ENCODE measurements around the gene NABP2.
"Not testable (repeated sequence)": the region's sequence is repeated elsewhere in the genome, so short reads cannot be mapped to it uniquely, and the experiment has no call there.

Gene NABP2

DNA sequence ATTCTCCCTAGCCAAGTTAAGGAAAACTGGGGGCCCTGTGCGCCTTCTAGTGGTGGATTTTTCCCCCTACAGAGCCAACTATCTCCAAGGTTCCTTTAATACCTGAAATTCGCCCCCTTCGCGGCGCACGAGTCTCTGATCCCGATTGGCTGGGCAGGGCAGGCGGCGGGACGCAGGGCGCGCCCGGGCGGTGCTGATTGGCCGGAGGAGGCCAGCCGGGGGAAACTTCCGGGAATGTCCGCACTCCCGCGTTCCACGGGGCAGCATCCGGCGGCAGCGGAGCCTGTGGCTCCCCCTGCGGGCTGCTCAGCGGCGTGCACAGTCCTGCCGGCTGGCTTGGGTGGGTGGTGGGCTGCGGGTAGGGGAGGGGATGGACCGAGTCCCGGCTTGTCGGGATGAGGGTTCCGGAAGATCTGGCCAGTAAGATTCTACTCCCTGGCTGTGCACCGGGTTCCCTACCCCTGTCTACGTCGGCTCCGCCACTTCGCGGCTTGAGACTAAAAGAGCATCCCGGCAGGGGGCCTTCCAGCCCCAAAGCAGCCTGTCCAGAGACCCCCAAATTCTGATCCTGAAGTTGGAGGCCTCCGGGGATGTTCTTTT is at the start of gene NABP2:
Gene NABP2 (plus strand): TSS at position 241 of the 600 bp plus-strand sequence. CDS start 515 bp downstream, outside the sequence.
- DNase-seq = peak; percentile 85

DNA sequence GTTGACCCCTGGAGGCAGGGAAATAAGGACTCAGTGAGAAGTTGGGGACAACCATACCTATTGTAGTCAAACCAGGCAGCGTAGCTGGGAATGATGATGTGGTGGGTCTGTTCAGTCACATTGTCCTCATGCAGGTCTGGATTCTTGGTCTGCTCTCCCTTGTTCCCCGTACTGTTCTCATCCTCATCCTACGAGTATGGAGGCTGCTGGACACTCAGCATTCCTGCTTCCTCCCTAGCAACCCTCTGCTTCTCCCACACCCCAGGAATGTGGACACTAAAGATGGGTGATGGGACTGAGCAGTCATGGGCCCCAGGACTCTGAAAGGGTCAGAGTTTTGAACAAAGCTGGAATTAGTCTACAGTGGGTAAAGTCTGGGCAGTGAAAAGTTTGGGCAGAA is 45.8 kb upstream of the NABP2 start:
- DNase-seq = no peak

DNA sequence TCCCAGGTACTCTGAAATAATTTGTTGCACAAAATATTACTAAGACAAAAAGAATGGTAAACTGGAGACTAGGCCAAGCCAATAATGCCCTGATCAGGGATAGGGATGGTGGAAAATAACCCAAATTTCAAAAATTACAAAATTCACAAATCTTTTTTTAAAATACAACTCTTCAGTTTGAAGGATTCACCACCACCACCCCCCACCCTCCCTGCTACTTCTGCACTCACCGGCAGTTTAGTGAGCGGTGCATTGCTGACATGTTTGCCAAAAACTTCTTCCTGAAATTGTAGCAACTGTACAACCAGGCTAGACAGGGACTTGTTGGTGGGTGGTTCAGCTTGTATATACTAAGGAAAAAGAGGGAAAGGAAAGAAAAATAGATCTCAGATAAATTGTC is 37.2 kb upstream of the NABP2 start:
- DNase-seq = no peak

DNA sequence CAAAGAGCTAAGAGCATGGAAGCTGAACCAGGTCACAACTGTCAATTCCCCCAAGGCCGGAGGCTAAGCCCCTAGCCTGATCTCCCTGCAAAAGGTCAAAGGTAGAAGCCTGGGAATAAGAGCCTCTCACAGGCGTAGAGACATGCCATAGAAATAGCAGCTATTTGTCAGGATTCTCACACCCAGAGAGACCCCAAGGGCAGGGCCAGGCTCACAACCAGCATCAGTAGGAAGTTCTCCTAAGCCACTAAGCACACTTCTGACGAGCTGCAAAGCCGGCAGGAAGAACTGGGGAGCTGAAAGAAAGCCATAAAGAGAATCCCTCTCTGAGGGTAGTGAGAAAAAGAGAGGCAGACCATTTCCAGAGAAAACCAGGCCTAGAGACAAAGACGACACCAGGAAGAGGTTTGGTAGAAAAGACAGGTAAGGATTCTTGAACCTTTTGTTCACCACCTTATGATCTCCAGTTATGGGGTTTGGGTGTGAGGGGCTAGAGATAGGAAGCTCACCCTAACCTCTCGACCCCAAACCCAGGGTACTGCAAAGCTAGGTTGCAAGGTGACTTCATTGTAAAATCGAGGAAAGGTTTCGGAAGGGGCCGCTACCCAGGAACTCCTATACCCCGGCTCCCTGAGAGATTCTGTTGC is 35.9 kb upstream of the NABP2 start:
- DNase-seq = no peak

DNA sequence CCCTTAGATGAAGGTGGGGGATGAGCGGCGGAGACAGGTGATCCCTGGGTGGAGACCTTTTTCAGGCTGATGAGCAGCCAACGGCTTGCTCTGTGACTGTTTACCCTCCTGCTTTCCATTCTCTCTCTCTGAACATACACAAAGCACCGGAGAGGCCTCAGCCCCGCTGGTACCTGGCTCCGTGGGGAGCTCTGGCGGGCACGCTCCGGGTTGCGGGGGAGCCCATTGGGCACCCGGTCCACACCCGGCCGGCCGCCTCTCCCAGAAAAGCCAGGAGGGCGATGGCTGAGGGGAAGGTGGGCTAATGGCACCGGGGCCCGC is 35.4 kb upstream of the NABP2 start:
- no peak for DNase-seq

DNA sequence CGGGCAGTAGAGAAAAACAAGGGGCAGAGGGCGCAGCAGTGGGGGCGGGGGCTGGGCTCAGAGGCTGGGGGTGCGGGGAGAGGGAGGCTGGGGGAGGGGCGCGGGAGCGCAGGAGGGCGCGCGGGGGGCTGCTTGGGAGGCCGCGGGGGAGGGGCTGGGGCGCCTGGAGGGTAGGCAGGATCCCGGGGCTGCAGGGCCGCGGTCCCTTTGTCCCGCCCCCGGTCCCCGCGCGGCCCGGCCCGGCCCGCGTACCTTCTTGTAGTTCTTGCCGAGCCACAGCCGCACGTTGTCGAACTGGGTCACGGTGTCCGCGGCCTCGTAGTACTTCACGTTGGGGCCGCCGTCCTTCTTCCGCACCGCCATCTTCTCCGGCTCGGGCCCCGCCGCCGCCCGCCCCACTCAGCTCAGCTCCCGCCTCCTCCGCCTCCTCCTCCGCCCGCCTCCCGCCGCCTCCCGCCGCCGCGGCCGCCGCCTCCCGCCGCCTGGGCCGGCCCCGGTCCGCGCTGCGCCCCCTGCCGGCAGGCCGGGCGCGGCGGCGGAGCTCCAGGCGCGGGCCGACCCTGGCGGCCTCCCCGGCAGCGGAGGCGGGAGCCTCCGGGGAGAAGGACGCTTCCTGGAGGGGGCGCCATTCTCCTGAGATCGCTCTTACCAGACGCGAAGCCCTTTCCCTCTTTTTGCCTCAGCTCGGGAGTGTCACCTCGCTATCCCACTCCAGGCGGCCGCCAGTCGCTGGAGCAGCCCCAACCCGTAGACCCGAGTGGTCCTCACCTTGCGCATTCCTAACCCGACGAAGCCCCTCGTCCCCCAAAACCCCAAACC is 34.8 kb upstream of the NABP2 start, which contains the start of gene SMARCC2:
Gene SMARCC2 (minus strand): TSS at position 385 of the 819 bp plus-strand sequence. CDS start 22 bp downstream, at position 363.
- DNase-seq = peak; percentile 53

DNA sequence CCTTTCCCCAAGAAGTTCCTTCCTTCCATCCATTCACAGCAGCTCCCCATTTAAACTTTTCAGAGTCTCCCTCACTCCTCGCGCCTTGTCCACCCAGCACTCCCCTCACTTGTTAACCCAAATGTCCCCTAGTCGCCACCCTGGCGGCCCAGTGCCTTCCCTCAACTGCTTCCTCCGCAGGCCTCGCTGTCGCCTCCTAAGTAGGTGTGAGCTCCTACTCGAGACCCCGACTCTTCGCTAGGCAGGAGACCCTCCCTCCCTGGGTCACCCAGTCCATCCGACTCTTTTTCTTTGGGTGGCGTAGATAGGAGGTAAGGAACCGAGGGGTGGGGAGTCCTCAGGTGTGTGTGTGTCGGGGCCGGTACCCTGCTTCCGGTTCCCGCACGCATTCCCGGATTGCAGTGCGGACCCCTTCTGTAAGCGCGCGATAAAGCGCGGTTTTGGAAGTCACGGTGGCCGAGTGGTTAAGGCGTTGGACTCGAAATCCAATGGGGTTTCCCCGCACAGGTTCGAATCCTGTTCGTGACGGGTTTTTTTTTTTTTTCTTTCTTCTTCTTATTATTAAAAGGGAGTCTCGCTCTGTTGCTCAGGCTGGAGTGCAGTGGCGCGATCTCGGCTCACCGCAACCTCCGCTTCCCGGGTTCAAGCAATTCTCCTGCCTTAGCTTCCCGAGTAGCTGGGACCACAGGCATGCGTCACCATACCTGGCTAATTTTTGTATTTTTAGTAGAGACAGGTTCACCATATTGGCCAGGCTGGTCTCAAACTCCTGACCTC is 34.0 kb upstream of the NABP2 start:
- peak; percentile 65 for DNase-seq

DNA sequence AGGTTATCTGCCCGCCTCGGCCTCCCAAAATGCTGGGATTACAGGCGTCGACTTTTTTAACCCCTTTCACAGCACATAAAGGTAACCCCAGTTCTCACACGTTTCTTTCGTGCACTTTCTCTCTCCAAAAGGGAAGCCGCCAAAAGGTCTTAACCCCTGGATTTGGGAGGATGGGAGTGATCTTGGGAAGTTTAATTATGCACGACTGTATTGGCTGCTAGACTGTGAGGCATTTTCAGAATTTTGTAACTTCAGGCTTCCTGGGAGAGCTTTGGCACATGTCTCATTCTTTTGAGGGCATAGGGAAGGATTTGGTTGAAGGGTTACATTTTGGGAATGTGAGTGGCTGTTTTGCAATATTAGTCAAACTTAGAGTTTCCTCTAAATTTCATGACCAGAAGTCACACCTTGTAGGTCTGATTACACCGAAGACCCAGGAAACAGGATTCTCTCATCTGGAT is 33.4 kb upstream of the NABP2 start:
- no peak for DNase-seq

DNA sequence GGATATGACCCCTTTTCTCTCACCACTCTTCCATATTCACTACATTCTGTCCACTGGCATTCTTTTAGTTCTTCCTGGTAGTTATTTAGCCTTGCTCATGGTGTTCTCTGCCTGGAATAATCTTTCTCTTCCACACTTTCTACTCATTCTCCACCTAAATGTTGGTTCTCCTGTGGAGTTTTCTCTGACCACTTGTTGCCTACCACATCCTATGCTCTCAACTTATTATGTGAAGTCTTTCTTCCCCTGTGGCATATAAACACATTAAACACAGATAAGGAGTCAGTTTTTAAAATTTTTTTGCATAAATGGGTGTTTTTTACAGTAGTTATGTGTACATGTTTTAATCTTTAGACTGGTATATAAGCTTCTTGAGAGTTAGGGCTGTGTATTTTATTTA is 31.6 kb upstream of the NABP2 start:
- DNase-seq = no peak

DNA sequence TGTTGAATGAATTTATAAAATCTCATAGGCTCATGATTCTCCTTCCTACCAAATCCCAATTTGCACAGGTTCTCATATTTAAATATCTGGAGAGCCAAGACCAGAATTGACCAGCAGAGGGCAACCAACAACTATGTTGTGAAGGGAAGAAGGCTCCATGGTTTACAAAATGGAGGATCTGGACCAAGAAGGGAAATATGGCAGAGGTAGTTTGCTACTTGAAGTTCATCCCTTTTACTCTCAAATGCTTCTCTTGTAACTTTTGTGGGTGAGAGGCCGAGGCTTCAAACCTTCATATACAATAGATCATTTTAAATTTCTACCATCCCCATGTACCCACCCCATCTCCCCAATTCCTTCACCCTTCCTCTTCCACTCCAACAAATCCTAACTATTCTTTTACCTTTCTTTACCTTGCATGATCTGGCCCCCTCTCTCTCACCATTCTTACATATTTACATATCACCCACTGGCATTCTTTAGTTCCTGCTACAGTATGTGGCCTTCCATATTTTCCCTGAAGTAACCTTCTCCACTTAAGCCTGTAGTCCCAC is 31.0 kb upstream of the NABP2 start:
- DNase-seq = peak; percentile 71

DNA sequence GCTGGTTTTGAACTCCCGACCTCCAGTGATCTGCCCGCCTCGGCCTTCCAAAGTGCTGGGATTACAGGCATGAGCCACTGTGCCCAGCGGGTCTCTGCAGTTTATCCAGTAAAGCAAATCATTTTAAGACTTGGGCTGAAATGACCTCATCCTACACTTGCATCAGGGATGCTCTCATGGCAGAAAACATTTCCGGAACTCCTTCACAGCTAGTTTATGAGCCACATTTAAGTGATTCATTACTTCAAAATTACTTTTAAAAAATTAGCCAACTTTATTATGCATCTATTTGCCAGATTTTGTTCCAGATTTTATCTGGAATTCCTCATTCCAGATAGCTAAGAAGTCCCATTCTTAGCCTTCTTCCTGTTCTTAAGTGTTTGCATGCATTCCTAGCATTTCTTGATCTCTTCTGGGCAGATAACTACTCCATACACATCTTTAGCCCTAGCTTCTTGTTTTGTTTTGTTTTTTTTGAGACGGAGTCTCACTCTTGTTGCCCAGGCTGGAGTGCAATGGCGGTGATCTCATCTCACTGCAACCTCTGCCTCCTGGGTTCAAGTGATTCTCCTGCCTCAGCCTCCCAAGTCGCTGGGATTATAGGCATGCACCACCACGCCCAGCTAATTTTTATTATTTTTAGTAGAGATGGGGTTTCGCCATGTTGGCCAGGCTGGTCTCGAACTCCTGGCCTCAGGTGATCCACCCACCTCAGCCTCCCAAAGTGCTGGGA is 27.2 kb upstream of the NABP2 start:
- not testable (repeated sequence) for DNase-seq

DNA sequence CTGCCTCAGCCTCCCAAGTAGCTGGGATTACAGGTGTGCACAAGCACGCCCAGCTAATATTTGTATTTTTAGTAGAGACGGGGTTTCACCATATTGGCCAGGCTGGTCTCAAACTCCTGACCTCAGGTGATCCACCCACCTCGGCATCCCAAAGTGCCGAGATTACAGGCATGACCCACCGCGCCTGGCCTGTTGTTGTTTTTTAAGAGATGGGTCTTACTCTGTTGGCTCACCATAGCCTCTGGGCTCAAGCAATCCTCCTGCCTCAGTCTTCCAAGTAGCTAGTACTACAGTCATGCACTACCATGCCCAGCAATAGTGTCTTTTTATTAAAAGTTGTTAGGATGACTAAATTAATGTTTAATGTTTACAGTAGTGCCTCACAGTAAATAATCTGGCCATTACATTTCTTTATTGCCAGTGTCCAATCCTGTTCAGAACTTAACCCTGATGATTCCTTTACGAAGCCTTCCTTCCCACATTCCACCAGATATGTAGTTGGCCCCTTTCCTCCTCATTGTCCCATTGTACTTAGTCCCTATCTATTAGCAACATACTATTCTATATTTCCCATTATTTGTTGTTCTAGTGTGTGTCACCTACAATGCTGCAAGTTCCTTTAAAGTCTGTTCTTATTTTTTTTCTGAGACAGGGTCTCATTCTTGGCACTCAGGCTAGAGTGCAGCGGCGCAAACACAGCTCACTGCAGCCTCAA is 26.1 kb upstream of the NABP2 start:
- DNase-seq = no peak

DNA sequence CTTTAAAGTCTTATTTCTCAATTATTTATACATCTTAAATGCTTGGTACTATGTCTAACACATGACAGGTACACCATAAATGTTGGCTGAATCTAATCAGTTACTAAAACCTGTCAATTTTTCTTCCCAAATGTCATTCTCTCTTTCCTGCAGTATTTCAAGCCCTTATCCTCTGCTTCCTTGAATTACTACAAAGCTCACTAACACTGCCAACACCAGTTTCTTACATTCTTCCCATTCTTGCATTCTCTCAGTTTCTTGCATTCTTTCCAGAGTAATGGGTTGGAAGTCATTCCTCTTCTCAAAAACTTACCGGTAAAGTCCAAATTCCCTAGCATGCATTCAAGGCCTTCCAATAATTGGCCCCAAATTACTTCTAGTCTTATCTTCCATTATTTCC is 25.3 kb upstream of the NABP2 start:
- DNase-seq = no peak

DNA sequence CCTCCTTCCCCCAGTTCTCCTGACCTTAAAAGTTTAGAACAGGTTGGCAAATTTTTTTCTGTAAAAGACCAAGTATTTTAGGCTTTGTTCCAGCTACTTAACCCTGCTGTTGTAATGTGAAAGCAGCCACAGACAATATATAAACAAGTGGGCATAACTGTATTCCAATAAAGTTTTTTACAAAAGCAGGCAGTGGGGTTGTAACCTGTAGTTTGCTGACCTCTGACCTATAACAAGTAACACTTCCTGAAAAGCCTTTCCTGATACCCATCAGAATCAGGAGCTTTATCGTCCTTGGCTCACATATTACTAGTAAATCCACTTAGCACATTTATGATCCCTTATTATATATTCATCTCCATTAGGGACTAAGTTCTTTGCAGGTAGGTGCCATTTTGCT is 21.8 kb upstream of the NABP2 start:
- no peak for DNase-seq

DNA sequence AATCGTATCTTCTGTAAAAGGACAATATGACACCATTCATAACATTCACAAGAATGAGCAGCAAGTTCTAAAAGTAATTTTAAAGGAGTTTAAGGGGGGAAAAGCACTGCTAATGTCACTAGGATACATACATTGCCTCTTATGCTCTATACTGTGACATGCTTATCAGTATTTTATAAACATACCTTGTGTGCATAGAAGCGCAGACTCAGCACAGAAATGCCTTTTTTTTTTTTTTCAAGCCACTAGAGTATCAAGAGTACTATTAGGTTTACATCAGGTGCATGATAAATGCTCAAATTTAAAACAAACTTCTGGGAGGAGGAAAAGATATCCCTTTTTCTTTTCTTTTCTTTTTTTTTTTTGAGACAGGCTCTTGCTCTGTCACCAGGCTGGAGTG is 21.3 kb upstream of the NABP2 start:
- no peak for DNase-seq

DNA sequence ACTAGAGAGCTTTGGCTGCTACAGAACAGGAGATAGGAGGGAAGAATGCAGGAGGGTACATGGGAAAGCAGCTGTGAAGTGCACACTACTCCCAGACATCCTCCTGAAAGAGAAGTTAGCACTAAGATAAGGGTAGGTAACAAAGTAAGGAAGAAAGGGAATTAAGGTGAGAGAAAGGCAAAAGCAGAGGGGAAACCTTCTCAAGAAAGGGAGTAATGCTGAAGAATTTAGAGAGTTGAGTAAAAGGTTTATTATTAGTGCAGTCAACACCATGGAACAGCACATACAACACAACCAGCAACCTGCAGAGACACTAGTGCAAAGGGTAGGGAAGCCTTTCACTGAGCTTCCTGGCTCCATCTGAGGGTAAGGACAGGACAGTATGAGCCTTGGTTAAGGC is 19.9 kb upstream of the NABP2 start:
- no peak for DNase-seq

DNA sequence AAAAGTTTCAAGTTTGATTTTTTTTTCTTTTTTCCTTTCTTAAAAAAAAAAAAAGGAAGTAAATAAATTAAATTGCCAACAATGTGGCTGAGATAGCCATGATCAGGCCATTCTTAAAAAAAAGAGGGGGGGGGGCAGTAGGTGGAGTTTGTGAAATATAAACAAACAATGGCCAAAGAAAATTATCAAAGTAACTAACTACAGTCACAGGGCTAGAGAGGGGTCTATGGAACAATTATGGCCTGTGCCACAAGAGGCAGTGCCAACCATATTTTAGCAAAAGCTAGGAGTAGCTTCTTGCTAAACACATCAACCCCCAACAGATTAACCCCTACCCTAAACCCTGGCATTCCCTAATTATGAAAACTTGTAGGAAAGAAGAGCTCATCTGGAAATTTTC is 18.7 kb upstream of the NABP2 start:
- no peak for DNase-seq

DNA sequence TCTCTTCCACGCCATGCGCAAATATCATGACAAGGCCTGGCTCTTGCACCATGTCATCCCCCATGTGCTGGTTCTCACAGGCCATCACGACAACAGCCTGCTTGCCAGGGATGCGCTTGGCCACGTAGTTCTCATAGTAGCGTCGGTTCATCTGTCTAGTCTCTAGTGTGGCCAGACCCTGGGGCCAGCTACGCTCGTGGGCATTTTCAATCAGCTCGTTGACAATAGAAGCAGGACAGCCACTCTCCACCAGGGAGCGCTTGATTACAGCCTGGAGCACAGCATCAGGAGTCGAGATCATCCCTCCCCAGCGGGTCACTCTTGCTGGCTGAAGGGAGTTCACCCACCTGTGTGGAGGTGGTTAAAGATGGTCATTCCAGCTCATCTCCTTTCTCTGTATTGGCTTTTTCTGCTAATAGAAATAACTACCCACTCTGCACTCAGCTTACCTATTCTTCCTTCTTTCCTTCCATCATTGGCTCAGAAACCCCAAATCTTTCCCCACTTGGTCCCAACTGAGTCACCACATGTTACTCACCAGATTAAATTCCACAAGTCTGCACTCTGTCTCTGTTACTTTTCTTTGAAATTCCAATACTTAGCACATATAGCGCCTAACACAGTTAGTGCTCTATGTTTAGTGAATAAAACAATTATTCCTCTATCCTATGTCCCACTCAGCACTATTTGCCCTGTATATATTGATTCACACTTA is 17.5 kb upstream of the NABP2 start:
- DNase-seq = no peak

DNA sequence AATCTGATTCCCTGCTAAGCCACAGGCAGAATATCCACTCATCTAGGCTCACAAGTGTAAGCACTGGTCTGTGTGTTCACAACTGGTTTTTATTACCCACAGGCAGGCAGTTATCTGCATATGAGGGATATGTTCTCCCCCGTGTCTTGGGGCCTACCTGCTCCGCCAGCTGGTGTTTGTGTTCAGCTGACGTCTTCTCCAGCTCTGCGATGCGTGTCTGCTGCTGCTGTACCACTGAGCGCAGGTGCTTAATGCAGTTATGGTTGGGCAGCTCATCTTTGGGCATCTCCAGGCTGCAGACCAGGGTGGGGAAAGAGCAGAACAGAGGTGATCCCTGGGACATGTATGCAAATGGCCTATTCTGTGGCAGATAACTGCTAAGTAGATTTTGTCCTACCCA is 16.1 kb upstream of the NABP2 start:
- no peak for DNase-seq

DNA sequence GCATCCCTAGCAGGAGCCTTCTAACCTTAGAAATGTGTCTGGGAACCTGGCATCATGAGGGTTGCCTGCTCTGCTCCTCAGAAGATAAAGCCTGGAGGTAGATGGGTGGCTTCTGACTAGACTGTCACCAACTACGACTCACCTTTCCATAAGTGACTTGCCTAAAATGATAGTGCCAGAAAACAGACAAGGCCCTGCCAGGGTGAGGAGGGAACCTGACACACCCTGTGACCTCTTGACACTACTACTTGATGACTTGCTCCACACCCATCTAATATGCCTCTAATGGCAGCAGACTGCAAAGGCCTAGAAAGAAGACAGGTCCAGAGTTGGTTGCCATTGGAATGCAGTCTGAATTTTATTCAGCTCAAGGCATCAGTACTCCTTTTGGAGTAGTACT is 11.8 kb upstream of the NABP2 start:
- DNase-seq = no peak

DNA sequence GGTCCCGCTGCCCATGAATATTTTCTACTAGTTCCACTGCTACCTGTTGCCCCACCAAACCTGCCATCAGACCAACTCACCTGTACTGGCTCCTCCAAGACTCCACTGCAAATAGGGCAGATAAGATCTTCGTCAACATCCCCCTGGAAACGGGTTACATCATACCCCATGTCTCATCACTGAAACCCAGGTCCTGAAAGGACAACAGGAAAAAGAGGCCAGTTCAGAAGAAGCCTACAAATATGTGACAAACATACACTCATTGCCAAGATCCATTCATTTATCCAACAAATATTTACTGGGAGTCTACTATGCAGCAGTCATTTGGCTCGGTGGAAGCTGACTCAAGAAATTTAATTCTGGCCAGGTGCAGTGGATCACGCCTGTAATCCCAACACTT is 10.3 kb upstream of the NABP2 start:
- DNase-seq = no peak
